ENCODE results near the gene REC8.

REC8 gene

GRCh38 chr14:24228902-24229301 is 57.0 kb downstream of the REC8 start:
- no peak for TF ChIP-seq ARNTL (CRISPR knock-in tag; IDR thresholded peaks at IDR 0.05; ENCODE audit: borderline replicate concordance, low read depth)

More at GRCh38 chr14:24228902-24229301, 57.0 kb downstream of the REC8 start:
- no peak for ATAC-seq
